ENCODE data around the gene ILF2. TPM values are rescaled to one million over a fixed set of nuclear protein-coding genes. Genes with fewer than 3 reads are reported as not detected.
A peak's percentile ranks its signal among the peaks of the same experiment; 100 is the strongest.
"Not testable (repeated sequence)": the region's sequence is repeated elsewhere in the genome, so short reads cannot be mapped to it uniquely, and the experiment has no call there.

Gene ILF2
- total and polyA plus RNA-seq, 2 donors (not counting 1 experiment from before 2014, with no cell fraction given), result 89.8 to 94.0 TPM

DNA sequence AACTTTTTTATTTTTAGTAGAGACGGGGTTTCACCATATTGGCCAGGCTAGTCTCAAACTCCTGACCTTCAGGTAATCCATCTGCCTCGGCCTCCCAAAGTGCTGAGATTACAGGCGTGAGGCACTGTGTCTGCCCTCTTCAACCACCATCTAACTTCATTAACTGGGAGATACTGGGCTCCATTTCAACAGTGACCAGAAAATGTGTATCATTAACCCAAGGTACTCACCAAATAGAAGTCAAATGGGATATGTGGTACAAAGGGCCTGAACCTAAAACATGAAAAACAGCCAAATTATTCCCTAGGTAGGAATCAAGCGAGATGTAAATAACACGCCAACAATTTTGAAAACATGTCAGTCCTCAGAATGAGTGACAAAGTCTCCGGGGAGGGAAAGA lies 1.2 kb downstream of the ILF2 start:
- no peak overlapping the region for H3K27ac ChIP-seq (ENCODE audit: low read length in 2 of 2)
- intact Hi-C loops (cut with micrococcal nuclease), result loop anchor here (2.0 to 10.0 kb wide), 4 partner anchors 135 to 1393 kb away; partner anchors contain the start of genes EFNA4, GATAD2B, HAX1 and S100A6
- peaks cover 27% of the 10 kb centered on the region for H3K79me2 ChIP-seq (ENCODE audit: control insufficient read depth, insufficient read depth, low read length)
- peaks cover 10 to 18% of the 10 kb centered on the region in 2 donors for H3K4me1 ChIP-seq (ENCODE audit: control insufficient read depth in 2 of 2, insufficient read depth in 2 of 2, low read length in 2 of 2)
- H3K36me3 ChIP-seq (replicated peaks in 1 of 2; ENCODE audit: control extremely low read depth in 1 of 2, control insufficient read depth in 1 of 2, extremely low read depth in 1 of 2, insufficient read depth in 2 of 2, low read length in 1 of 2), result peaks cover 0 to 46% of the 10 kb centered on the region in 2 experiments
- no peaks in the 10 kb centered on the region for H4K20me1 ChIP-seq (ENCODE audit: control insufficient read depth, insufficient read depth, low read length, poor library complexity, severe bottlenecking)
- peaks cover 18% of the 10 kb centered on the region for H3K4me1 Mint-ChIP-seq
- no peak for ATAC-seq (ENCODE audit: low read depth)
- DNase-seq, result no peak
- peak overlapping the region; percentile 86 for H3K4me2 ChIP-seq (replicated peaks; ENCODE audit: low read depth, low read length, poor library complexity, severe bottlenecking)
- peak overlapping the region; percentile 3 to 99 (median 93) for H3K4me3 ChIP-seq (ENCODE audit: control extremely low read depth in 1 of 5, extremely low read depth in 1 of 5, insufficient read depth in 1 of 5, low read depth in 2 of 5, low read length in 4 of 5)
- POLR2A ChIA-PET, result interaction anchor here (0.6 kb wide), 1 partner anchor 114 kb away, joined by 3 read pairs; no protein-coding TSS in a partner anchor
- CTCF ChIA-PET, result interaction anchor here (1.3 kb wide), 1 partner anchor 129 kb away, joined by 3 read pairs; no protein-coding TSS in a partner anchor
- H3K9ac ChIP-seq (ENCODE audit: low read length), result peak overlapping the region; percentile 97
- H3K27ac Mint-ChIP-seq, result no peak overlapping the region
- no peaks in the 10 kb centered on the region for H3K27me3 Mint-ChIP-seq
- no peaks in the 10 kb centered on the region for H3K9me3 ChIP-seq (ENCODE audit: control extremely low read depth in 1 of 3, control insufficient read depth in 2 of 3, insufficient read depth in 1 of 3, low read length in 2 of 3)
- H3K9me3 Mint-ChIP-seq (ENCODE audit: insufficient read depth), result no peaks in the 10 kb centered on the region
- WGBS (ENCODE audit: insufficient coverage), result 96% methylated on average over 3 of the region's 6 CpGs
- H3K27me3 ChIP-seq (replicated peaks in 1 of 4; ENCODE audit: control extremely low read depth in 1 of 4, control insufficient read depth in 3 of 4, insufficient read depth in 4 of 4, low read length in 3 of 4), result no peaks in the 10 kb centered on the region
- no peak overlapping the region for H2AFZ ChIP-seq (ENCODE audit: insufficient read depth, low read depth, low read length, poor library complexity, severe bottlenecking)
- no peak for TF ChIP-seq EZH2 (IDR thresholded peaks at IDR 0.05; ENCODE audit: borderline replicate concordance, insufficient read depth, low read depth, low read length, poor library complexity, severe bottlenecking)
- TF ChIP-seq, protein P1, sequence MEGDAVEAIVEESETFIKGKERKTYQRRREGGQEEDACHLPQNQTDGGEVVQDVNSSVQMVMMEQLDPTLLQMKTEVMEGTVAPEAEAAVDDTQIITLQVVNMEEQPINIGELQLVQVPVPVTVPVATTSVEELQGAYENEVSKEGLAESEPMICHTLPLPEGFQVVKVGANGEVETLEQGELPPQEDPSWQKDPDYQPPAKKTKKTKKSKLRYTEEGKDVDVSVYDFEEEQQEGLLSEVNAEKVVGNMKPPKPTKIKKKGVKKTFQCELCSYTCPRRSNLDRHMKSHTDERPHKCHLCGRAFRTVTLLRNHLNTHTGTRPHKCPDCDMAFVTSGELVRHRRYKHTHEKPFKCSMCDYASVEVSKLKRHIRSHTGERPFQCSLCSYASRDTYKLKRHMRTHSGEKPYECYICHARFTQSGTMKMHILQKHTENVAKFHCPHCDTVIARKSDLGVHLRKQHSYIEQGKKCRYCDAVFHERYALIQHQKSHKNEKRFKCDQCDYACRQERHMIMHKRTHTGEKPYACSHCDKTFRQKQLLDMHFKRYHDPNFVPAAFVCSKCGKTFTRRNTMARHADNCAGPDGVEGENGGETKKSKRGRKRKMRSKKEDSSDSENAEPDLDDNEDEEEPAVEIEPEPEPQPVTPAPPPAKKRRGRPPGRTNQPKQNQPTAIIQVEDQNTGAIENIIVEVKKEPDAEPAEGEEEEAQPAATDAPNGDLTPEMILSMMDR (IDR thresholded peaks at IDR 0.05), result no peak
- H3K4me3 Mint-ChIP-seq, result no peak overlapping the region

DNA sequence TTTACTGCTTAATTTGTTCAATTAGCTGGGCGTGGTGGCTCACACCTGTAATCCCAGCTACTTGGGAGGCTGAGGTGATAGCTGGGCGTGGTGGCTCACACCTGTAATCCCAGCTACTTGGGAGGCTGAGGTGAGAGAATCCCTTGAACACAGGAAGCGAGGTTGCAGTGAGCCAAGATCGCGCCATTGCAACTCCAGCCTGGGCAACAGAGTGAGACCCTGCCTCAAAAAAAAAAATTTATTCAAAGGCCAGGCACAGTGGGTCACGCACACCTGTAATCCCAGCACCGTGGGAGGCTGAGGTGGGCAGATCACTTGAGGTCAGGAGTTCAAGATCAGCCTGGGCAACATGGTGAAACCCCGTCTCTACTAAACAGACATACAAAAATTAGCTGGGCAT lies 2.1 kb downstream of the ILF2 start:
- ATAC-seq (ENCODE audit: low read depth); CTCF ChIA-PET: not testable (repeated sequence)

More for the DNA sequence above, 2.1 kb downstream of the ILF2 start:
- 95% methylated on average over 8 of the region's 8 CpGs for WGBS (ENCODE audit: insufficient coverage)
- POLR2A ChIA-PET, result interaction anchor here (1.4 kb wide), 1 partner anchor 10 kb away, joined by 6 read pairs; the partner anchor contains the start of gene SNAPIN
- H3K4me1 ChIP-seq (ENCODE audit: control insufficient read depth in 2 of 2, insufficient read depth in 2 of 2, low read length in 2 of 2), result peaks cover 10 to 18% of the 10 kb centered on the region in 2 donors
- peaks cover 27% of the 10 kb centered on the region for H3K79me2 ChIP-seq (ENCODE audit: control insufficient read depth, insufficient read depth, low read length)
- H3K4me1 Mint-ChIP-seq, result peaks cover 18% of the 10 kb centered on the region
- H3K9ac ChIP-seq (ENCODE audit: low read length); H3K4me2 ChIP-seq (replicated peaks; ENCODE audit: low read depth, low read length, poor library complexity, severe bottlenecking); H3K4me3 ChIP-seq (ENCODE audit: control extremely low read depth in 1 of 5, extremely low read depth in 1 of 5, insufficient read depth in 1 of 5, low read depth in 2 of 5, low read length in 4 of 5); DNase-seq; H3K27me3 Mint-ChIP-seq; H3K9me3 ChIP-seq (ENCODE audit: control extremely low read depth in 1 of 3, control insufficient read depth in 2 of 3, insufficient read depth in 1 of 3, low read length in 2 of 3); H3K9me3 Mint-ChIP-seq (ENCODE audit: insufficient read depth); H3K27ac ChIP-seq (ENCODE audit: low read length in 2 of 2); H4K20me1 ChIP-seq (ENCODE audit: control insufficient read depth, insufficient read depth, low read length, poor library complexity, severe bottlenecking); H2AFZ ChIP-seq (ENCODE audit: insufficient read depth, low read depth, low read length, poor library complexity, severe bottlenecking); H3K4me3 Mint-ChIP-seq; H3K27ac Mint-ChIP-seq; intact Hi-C loops (cut with micrococcal nuclease); H3K27me3 ChIP-seq (replicated peaks in 1 of 4; ENCODE audit: control extremely low read depth in 1 of 4, control insufficient read depth in 3 of 4, insufficient read depth in 4 of 4, low read length in 3 of 4): not testable (repeated sequence)
- peaks cover 2 to 55% of the 10 kb centered on the region in 2 experiments for H3K36me3 ChIP-seq (replicated peaks in 1 of 2; ENCODE audit: control extremely low read depth in 1 of 2, control insufficient read depth in 1 of 2, extremely low read depth in 1 of 2, insufficient read depth in 2 of 2, low read length in 1 of 2)

Data from B cell (primary cell).